HG02840 (cell line): ENCODE results near the gene RAPGEF1.
"Not testable (repeated sequence)": the region's sequence is repeated elsewhere in the genome, so short reads cannot be mapped to it uniquely, and the experiment has no call there.

Source experiments
- ATAC-seq: cut with Tn5 transposase; IDR thresholded peaks from one replicate; pipeline ENCODE4 v1.9.1; 2021; ENCODE audit warnings: mild to moderate bottlenecking, moderate library complexity, moderate number of reproducible peaks; ENCODE audit not compliant: unreplicated experiment, low FRiP score

The RAPGEF1 gene

GRCh38 chr9:131693651-131694597, 46.0 kb downstream of the RAPGEF1 start:
- ATAC-seq, result no peak

GRCh38 chr9:131692612-131693562, 47.0 kb downstream of the RAPGEF1 start:
- no peak for ATAC-seq

GRCh38 chr9:131691969-131692611, 47.8 kb downstream of the RAPGEF1 start:
- ATAC-seq, result no peak

GRCh38 chr9:131690941-131691573, 48.8 kb downstream of the RAPGEF1 start:
- no peak for ATAC-seq

- no peak for ATAC-seq
Observed at GRCh38 chr9:131690462-131690861, 49.4 kb downstream of the RAPGEF1 start.

- no peak for ATAC-seq
Observed at GRCh38 chr9:131688377-131688776, 51.5 kb downstream of the RAPGEF1 start.

GRCh38 chr9:131685753-131686706, 53.8 kb downstream of the RAPGEF1 start:
- ATAC-seq, result no peak

GRCh38 chr9:131683094-131683493, 56.8 kb downstream of the RAPGEF1 start:
- ATAC-seq, result not testable (repeated sequence)

GRCh38 chr9:131682261-131682660, 57.6 kb downstream of the RAPGEF1 start:
- ATAC-seq, result no peak

GRCh38 chr9:131681826-131682225, 58.0 kb downstream of the RAPGEF1 start:
- ATAC-seq, result not testable (repeated sequence)

- ATAC-seq, result not testable (repeated sequence)
Observed at GRCh38 chr9:131681108-131681507, 58.8 kb downstream of the RAPGEF1 start.

- ATAC-seq, result no peak
Observed at GRCh38 chr9:131679261-131680020, 60.4 kb downstream of the RAPGEF1 start.

- peak; percentile 54 for ATAC-seq
Observed at GRCh38 chr9:131678499-131679111, 61.3 kb downstream of the RAPGEF1 start.

GRCh38 chr9:131677444-131678180, 62.3 kb downstream of the RAPGEF1 start:
- no peak for ATAC-seq

- ATAC-seq, result no peak
Observed at GRCh38 chr9:131677049-131677443, 62.8 kb downstream of the RAPGEF1 start.

- ATAC-seq, result no peak
Observed at GRCh38 chr9:131676431-131676972, 63.4 kb downstream of the RAPGEF1 start.
